Type B pancreatic cell (in vitro differentiated cells): ENCODE measurements around the gene ZFPM1. TPM values are rescaled to one million over a fixed set of nuclear protein-coding genes. Genes with fewer than 3 reads are reported as not detected.

Source experiments
- DNase-seq: peaks from one replicate; pipeline ENCODE4 v3.0.0; 2021; ENCODE audit warnings: mixed read lengths; ENCODE audit not compliant: unreplicated experiment; ENCODE audit errors: extremely low spot score
- H3K27ac Mint-ChIP-seq: 2 replicates; pipeline ENCODE4 v1.8.0; 2021; ENCODE audit warnings: mild to moderate bottlenecking, mixed read lengths
- H3K27me3 Mint-ChIP-seq: 2 replicates; pipeline ENCODE4 v1.8.0; 2021; ENCODE audit warnings: mixed read lengths
- H3K36me3 Mint-ChIP-seq: 2 replicates; pipeline ENCODE4 v1.8.0; 2021; ENCODE audit warnings: mixed read lengths
- H3K4me1 Mint-ChIP-seq: one replicate; pipeline ENCODE4 v1.8.0; 2021; ENCODE audit warnings: mixed read lengths; ENCODE audit not compliant: unreplicated experiment
- H3K4me3 Mint-ChIP-seq: 2 replicates; pipeline ENCODE4 v1.8.0; 2021; ENCODE audit warnings: mild to moderate bottlenecking, mixed read lengths
- H3K9me3 Mint-ChIP-seq: 2 replicates; pipeline ENCODE4 v1.8.0; 2021; ENCODE audit warnings: mixed read lengths
- total RNA-seq: library from RNA; stranded (reverse); gene quantifications from 2 replicates; pipeline ENCODE4 v1.2.1, GENCODE V29; 2021; ENCODE audit warnings: low replicate concordance
- TF ChIP-seq, protein P1 (sequence below): fragments of 200-600 bp; sonication (generic); conservative IDR thresholded peaks from 2 replicates; pipeline ENCODE4 v1.5.0; 2021; ENCODE audit warnings: antibody characterized with exemption, mild to moderate bottlenecking

The ZFPM1 gene
- total RNA-seq, 1 donor from 2014 or later = 24.0 TPM

DNA sequence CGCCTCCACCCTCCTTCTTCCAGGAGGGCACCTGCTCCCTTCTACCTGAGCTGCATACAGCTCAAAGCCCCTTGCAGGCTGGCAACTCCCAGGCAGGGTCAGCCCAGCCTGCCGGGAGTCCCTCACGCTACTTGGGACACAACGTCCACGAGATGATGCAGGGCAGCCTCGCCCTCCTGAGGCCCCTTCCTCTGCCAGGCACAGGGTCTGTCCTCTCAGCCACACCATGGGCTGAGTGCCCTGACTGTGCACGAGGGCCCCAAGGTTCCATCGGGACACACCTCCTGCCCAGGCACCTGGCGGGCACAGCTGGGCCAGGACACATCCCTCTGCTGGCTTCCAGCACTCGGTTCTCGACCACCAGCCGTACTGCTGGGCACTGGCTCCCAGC lies 86.2 kb downstream of the ZFPM1 start:
- no peak overlapping the region for H3K4me3 Mint-ChIP-seq
- peaks cover 6% of the 10 kb centered on the region for H3K4me1 Mint-ChIP-seq
- TF ChIP-seq, protein P1, sequence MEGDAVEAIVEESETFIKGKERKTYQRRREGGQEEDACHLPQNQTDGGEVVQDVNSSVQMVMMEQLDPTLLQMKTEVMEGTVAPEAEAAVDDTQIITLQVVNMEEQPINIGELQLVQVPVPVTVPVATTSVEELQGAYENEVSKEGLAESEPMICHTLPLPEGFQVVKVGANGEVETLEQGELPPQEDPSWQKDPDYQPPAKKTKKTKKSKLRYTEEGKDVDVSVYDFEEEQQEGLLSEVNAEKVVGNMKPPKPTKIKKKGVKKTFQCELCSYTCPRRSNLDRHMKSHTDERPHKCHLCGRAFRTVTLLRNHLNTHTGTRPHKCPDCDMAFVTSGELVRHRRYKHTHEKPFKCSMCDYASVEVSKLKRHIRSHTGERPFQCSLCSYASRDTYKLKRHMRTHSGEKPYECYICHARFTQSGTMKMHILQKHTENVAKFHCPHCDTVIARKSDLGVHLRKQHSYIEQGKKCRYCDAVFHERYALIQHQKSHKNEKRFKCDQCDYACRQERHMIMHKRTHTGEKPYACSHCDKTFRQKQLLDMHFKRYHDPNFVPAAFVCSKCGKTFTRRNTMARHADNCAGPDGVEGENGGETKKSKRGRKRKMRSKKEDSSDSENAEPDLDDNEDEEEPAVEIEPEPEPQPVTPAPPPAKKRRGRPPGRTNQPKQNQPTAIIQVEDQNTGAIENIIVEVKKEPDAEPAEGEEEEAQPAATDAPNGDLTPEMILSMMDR = no peak
- H3K27me3 Mint-ChIP-seq = peaks cover 18% of the 10 kb centered on the region
- peaks cover 7% of the 10 kb centered on the region for H3K9me3 Mint-ChIP-seq
- DNase-seq = no peak
- no peak overlapping the region for H3K27ac Mint-ChIP-seq
- no peaks in the 10 kb centered on the region for H3K36me3 Mint-ChIP-seq

- TF ChIP-seq, protein P1 = no peak
- Mint-ChIP-seq H3K4me3 (no peak overlapping the region), H3K9me3 (peaks cover 7% of the 10 kb centered on the region), H3K27me3 (peaks cover 18% of the 10 kb centered on the region), H3K36me3 (no peaks in the 10 kb centered on the region), H3K4me1 (peaks cover 4% of the 10 kb centered on the region), H3K27ac (no peak overlapping the region)
- DNase-seq = no peak
Measured at GRCh38 chr16:88539652-88540345, 86.7 kb downstream of the ZFPM1 start.

DNA sequence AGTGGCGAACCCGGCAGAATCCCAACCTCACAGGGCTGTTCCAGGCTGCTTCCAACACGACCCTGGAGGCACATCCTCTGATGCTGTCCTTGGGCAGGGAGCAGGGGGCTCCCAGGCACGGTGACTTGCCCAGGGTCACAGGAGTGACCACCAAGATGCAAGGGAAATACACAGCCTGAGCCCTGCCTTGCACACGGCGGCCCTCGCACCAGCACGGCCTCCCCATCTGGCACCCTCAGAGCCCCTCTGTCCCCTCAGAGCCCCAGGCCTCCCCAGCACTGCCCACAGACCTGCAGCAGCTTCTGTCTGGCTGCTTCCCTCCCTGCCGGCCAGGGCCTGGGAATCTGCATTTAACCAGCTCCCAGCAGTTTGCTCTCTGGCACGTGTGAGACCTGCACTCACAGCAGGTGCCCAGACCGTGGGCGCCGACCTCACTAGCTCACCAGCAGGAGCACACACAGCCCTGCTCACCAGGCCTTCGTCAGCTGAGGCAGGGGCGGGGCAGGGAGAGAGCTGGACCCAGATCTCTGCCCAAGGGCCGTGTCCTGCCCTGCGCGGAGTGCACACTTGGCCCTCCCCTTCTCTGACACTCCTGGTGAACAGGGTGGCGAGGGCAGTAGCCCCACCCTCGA lies 87.4 kb downstream of the ZFPM1 start:
- Mint-ChIP-seq H3K27ac (no peak overlapping the region), H3K9me3 (peaks cover 7% of the 10 kb centered on the region), H3K36me3 (no peaks in the 10 kb centered on the region), H3K27me3 (peaks cover 22% of the 10 kb centered on the region), H3K4me1 (no peaks in the 10 kb centered on the region), H3K4me3 (no peak overlapping the region)
- DNase-seq = no peak
- TF ChIP-seq, protein P1 = no peak

DNA sequence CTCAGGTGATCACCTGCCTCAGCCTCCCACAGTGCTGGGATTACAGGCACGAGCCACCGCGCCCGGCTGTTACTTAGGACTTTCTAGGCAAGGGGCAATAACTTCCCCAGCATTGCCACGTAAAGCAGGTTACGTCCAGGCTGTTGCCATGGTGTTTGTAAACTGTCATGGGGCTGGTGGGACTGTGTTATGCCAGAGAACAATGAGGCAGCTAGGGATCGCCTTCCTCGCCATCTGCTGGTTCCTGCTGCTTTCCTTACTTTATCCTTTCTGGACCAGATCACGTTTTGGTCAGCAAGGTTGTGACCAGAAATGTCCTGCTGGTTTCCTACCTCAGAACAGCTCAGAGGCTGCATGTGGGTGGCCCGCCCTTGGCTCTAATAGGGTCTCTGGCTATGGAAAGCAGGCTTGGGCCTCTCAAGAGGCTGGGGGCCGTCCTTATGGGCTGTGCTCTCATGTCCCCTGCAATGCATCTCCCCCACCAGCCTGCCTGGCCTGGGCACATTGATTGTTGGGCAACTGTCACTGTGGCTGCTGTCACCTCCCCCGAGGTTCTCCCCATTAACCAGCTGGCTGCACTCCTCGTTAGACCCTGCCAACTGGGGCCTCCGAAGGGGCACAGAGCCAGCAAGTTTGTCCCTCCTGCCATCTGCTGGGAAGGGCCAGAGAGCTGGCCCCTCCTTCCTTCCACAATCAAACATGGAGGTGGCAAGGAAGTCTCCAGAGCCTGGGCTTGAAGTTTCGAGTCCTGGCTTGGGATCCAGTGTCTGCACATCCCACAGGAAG lies 88.9 kb downstream of the ZFPM1 start:
- Mint-ChIP-seq H3K27ac (no peak overlapping the region), H3K4me3 (no peak overlapping the region), H3K36me3 (no peaks in the 10 kb centered on the region), H3K4me1 (no peaks in the 10 kb centered on the region), H3K27me3 (peaks cover 33% of the 10 kb centered on the region), H3K9me3 (peaks cover 7% of the 10 kb centered on the region)
- TF ChIP-seq, protein P1 = no peak
- DNase-seq = no peak

DNA sequence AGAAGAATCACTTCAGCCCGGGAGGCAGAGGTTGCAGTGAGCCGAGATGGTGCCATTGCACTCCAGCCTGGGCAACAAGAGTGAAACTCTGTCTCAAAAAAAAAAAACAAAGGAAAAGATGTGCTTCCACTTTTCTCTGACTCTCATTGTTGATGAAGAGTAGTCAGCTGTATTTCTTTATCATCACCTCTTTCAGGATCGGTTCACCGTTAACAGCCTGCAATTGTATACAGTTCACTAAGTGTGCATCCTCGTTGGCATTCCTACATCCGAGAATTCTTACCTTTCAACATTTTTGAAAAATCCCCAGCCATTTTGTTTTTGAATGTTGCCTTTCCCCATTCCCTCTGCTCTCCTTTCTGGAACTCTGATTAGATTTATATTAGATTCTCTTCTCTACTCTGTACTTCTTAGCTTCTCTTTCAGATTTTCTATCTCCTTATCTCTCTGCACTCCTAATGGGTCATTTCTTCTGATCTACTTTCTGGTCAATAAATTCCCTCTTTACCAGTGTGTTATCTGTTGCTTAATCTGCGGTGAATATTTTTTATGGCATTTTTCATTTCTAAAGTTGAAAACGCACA lies 90.2 kb downstream of the ZFPM1 start:
- Mint-ChIP-seq H3K27me3 (peaks cover 27% of the 10 kb centered on the region), H3K4me1 (no peaks in the 10 kb centered on the region), H3K4me3 (no peak overlapping the region), H3K27ac (no peak overlapping the region), H3K9me3 (peaks cover 7% of the 10 kb centered on the region), H3K36me3 (no peaks in the 10 kb centered on the region)
- DNase-seq = no peak
- TF ChIP-seq, protein P1 = no peak
